Fibroblast of skin of scalp (primary cell): ENCODE data around the gene INPP4B.
"Not testable (repeated sequence)": the region's sequence is repeated elsewhere in the genome, so short reads cannot be mapped to it uniquely, and the experiment has no call there.

ENCODE experiments used
- DNase-seq: peaks from one replicate; pipeline ENCODE4 v3.0.0-alpha.2; 2013

Gene INPP4B

DNA sequence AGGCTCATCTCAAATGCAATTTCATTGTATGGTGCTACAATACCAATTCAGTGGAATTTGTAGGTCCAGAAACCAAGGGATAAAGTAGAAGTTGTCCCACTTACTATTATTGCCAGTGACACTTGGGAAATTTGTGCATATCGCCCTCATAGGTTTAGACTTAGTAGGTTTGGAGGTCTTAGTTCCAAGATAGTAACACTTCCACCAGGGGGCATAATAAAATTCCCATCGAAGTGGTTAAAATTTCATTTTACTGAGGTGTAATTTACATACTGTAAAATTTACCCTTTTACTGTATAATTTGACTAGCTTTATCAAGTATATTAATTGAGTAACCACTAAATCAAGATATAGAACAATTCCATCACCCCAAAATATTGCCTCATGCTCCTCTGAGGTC, 174.6 kb downstream of the INPP4B start:
- no peak for DNase-seq

DNA sequence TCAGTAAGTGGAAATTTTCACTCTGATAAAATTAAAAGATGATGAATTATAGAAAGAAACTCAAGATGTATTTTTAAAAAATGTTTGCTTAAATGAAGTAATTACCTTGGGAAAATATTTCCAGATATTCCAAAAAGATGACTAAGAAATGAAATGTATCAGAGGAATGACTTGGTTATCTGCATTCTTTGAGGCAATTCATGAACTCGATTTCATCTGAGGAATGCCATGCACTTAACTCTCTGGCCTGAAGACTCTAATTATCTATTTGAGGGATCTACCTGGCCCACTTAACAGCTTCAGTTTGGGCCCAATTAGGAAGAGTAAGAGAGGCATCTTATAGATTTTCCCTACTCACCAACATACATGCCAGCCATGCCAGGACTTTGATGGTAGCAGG, 182.3 kb downstream of the INPP4B start:
- peak; percentile 13 for DNase-seq

DNA sequence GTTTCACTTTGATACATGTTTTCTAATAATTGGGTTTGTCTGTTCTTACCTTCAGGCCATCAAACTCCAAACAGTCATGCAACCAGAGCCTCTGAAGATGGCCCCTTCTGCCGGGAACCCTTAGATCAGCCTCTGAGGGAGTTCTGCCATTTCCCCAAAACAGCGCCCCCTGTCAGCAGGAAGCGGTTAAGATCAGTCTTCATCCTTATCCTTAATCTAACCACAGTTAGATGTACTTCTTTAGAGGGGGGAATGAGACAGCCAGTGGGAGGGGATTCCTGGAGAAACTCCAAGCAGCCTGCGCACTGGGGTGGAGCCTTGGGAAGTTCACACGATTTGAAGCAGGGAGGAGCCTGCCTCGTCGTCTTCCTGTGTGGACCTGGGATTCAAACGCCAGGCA, 185.4 kb downstream of the INPP4B start:
- DNase-seq = no peak

DNA sequence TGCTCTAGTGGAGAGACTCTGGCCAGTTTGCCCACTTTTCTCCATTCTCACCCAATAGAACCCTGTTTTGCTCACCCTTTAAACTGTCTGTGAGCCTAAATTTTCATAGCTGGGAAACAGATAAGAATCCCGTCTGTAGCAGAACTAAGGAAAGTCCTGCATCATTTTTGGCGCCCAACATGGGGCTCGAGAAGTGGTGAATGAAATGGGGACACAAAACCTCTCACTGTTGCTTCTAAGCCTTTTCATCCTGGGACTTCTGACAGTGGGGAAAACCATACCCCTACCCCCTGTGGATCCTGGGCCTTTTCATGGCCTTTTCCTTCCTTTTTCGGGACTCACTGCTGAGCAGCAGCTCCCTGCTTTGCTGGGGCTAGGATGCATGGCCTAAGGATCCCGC, 189.9 kb downstream of the INPP4B start:
- DNase-seq = peak; percentile 29

DNA sequence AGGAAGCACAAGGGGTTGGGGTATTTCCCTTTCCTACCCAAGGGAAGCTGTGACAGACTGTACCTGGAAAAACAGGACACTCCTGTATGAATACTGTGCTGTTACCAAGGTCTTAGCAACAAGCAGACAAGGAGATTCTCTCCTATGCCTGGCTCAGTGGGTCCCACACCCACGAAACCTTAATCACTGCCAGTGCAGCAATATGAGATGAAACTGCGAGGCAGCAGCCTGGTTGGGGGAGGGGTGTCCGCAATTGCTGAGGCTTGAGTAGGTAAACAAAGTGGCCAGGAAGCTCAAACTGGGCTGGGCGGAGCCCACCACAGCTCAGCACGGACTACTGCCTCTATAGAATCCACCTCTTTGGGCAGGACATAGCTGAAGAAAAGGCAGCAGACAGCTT, 197.7 kb downstream of the INPP4B start:
- no peak for DNase-seq

DNA sequence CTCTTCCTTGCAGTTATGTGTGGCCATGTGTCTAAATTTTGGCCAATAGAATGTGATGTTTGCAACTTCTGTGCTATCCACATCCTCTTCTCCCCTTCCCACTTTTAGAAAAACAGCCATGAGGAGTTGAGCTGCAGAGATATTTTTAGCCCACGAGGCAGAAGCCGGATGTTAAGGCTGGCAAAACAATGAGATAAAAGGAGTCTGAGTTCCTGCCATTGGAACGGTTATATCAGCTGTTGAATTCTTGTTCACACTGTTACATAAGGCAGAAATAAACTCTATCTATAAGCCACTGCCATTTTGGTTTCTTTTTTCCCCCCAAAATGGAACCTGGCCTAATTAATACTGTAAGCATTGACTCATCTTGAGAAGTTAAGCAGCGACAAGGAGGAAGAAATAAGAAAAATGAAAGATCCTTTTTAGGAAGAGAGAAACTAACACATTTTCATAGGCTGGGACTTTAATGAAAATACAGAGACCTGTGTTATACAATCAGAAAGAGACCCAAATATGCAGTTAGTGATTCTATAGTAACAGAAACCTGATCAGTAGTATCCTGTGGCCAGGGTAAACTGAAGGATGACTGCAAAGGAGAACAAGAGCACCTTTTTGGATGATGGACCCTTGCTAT, 200.5 kb downstream of the INPP4B start:
- DNase-seq = no peak

DNA sequence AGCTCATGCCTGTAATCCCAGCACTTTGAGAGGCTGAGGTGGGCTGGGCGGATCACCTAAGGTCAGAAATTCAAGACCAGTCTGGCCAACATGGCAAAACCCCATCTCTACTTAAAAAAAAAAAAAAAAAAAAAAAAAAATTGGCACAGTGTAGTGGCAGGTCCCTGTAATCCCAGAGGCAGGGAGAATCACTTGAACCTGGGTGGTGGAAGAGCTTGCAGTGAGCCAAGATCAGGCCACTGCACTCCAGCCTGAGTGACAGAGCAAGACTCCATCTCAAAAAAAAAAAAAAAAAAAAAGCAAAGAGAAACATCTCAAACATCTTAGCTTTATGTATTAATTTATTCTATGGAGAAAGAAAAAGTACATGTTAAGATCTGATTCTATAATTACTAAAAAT, 201.5 kb downstream of the INPP4B start:
- not testable (repeated sequence) for DNase-seq

DNA sequence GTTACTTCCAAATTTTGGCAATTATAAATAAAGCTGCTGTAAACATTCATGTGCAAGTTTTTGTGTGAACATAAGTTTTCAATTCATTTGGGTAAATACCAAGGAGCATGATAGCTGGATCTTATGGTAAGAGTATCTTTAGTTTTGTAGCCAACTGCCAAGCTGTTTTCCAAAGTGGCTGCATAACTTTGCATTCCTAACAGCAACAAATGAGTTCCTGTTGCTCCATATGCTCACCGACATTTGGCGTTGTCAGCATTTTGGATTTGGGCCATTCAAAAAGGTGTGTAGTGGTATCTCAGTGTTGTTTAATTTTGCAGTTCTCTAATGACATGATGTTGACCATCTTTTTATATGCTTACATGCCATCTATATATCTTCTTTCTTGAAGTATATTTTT, 208.5 kb downstream of the INPP4B start:
- DNase-seq = no peak

DNA sequence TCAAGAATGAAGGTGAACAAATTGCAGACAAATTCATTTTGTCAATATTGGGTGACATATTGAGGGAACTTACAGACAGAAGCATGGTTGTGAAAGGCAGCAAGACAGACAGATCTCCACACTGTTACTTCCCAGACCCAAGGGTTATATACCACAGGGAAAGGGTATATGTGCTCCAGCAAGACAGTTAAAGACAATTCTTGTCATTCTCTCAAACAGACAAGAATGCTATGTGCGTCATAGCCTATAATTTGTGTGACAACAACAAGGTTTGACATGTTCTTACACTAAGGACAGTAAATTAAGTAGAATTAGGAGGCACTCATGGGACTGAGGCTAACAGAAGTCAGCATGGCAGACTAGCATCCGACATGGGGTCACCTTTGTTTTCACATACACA, 214.3 kb downstream of the INPP4B start:
- DNase-seq = no peak

DNA sequence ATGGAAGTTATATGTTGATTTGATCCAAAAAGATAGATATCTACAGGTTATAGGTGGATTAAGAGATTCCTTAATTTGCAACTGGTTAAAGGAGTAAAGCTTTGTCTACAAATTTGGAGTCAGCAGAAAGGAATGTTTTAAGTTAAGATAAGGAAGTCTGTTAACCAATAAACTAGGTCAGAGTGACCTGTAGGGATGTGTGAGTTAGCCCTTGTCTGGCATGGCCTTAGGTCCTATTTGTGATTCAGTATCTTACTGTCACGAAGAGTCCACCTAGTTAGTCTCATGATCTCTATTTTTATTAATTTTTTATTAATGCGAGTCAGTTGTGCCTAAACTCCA, 230.8 kb downstream of the INPP4B start:
- DNase-seq = peak; percentile 4

DNA sequence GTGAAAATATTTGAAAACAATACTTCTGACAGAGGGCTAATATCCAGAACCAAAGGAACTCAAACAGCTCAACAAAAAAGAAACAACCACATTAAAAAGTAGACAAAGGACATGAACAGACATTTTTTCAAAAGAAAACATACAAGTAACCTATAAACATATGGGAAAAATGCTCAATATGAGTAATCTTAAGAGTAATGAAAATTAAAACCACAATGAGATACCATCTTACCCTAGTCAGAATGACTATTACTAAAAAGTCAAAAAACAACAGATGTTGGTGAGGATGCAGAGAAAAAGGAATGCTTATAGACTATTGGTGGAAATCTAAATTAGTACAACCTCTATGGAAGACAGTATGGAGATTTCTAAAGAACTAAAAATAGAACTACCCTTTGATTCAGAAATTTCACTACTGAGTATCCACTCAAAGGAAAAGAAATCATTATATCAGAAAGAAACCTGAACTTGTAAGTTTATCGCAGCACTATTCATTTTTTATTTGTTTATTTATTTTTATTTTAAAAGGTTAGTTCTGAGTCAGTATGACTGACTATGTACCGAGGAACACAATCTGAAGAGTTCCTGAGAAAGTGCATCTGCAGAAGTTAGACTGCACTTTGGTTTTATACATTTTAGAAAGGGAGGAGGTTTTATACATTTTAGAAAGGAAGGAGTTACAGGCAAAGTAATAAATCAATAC, 231.3 kb downstream of the INPP4B start:
- peak; percentile 25 for DNase-seq

DNA sequence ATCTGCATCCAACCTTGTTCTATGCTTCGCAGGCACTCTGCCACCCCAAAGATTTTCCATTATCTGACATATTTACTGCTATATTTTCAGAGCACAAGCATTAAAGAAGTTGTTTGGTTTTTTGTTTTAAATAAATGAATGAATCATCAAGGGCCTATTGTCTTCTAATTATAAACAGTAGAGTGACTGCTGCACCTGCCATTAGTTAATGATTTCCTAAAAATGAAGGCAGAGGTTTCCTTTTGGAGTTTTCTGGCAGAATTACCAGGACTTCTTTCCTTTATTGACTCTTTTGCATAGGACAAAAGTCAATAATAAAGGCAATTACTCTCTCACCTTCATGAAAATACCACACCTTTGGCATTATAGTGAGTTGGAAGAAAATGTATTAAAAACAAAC, 238.1 kb downstream of the INPP4B start:
- no peak for DNase-seq

DNA sequence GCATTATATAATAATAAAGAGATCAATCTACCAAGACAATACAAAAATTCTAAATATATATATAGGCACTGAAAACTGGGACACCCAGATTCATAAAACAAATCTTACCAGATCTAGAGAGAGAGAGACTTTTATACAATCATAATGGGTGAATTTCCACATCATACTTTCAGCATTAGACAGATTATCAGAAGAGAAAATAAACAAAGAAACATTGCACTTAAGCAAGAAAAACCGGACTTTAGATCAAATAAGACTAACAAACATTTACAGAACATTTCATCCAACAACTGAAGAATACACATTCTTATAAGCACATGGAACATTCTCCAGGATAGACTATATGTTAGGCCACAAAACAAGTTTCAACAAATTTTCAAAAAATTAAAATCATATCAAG, 245.1 kb downstream of the INPP4B start:
- no peak for DNase-seq

DNA sequence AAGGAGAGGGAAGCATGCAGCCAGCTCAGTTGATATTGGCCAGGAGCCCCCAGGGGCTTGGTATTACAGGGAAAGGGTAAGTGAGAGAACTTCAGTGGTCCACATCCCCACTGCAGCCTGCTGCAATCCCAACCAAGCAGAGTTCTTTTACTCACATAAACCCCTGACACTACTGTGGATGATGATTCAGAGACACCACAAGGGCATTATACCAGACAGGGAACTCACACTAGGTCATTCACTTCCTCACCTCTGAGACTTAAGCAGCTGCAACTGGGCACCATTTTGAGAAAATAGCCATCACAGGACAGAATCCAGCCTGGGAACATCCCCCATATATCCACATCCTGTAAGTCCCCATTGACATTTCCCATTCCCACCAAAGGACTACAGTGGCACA, 248.0 kb downstream of the INPP4B start:
- DNase-seq = no peak

DNA sequence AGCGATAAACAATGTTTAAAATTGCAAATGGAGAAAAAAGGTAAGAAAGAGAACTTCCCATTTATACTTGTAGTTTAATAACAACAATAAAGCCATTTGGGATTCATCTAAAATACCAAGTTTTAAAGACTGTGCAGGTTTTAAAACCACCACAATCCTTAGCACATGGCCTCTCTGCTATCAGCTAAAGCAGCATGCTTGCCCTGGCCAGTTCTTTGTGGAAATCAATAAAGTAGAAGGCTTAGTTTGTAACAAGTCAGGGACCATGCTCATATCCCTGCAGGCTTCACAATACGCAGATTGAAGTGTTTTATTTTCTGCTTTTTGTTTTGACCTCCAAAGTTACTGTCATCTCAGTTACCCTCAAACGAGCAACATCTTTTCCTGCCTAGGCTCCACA, 249.5 kb downstream of the INPP4B start:
- no peak for DNase-seq

DNA sequence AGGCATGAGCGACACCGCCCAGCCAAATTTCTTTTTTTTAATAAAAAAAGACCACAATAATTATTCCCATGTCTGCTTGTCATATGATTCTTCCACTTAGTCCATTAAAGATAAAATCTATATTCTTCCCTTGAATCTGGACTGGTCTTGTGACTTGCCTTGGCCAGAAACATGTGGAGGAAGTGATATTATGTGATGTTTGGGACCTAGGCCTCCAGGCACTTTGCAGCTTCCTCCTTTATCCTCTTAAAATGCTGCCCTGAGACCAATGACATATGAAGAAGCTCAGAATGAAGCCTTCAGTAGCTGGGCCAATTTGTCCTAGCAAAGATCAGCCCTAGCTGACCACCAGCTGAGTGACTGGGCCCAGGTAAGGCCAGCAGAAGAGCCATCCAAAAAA, 250.0 kb downstream of the INPP4B start:
- DNase-seq = no peak

DNA sequence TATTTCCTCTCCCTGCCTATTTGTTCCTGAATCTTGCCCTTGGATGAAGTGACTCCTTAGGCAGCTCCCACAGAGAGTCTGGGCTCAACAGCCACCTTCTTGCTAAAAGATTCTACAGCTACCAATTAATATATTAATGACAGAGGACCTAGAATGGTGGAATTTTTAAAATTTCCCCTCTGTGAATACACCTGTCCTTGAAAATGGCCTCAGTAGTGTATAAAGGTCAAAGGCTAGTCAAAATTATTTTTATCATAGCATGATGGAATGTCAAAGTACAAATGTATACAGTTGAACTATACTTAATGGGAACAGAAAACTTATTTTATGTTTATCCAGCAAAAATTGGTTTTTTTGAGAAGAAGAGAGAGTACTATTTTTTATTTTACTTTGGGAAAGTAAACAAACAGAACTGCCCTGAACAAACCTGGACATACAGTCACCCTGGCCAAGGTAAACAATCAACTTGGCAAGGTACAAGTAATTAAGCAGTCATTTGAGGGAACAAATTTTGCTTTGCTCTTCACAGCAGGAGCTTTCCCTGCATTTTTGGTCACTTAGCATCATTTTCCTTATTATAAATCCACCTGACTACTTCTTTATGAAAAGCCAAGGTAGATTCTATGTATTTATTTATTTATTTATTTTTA, 250.8 kb downstream of the INPP4B start:
- no peak for DNase-seq

DNA sequence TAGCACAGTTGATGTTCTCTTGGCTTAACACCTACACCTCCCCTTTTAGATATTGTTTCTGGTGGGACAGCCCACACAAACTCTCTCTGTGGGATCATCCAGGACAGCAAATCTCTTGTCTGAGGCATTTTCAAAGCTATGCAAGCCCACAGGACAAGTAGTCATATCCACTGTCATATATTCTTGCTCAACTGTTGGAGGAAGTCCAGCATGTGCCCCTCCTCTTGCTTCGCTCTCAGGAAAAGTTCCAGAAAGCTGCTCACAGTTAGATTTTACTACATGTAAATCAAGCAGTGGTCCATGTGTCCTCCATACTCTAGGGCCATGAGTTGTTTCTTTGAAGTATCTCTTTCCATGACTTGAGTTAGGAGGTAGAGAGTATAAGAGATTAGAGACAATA, 260.7 kb downstream of the INPP4B start:
- DNase-seq = peak; percentile 8

DNA sequence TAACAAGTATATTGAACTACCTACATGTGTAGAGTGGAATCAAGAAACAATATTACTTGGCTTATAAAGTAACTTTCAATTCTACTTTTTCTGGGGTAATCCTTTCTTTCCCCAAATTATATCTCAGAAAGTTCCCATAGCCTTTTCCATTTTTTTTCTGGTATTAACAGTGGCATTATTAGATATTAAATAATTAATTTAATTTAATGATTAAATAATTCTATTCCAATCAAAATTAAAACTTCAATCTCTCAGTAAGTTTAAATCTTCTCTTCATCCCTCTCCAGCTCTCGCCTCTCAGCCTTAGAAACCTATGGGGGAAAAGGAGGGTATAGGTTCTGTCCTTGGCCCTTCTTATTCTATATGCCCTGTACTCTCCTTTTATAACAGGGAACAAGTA, 262.4 kb downstream of the INPP4B start:
- DNase-seq = no peak

DNA sequence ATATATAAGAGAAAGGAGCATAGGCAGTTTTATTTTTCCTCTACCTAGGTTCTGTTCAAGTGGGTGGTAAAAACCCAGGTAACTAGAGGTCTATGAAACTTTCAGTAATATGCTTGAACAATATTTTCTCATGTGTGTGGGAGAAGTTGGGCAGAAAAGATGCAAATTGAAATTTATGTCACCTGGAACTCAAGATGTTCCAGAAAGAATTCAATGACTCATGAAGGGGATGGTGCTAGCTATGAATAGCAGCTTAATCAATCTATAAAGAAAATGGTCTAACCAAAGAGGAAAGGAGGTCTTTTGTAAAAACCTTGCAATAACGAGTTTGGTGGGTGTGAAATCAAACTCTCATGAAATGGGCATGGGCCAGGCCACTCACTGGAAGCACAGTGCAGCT, 263.8 kb downstream of the INPP4B start:
- no peak for DNase-seq

DNA sequence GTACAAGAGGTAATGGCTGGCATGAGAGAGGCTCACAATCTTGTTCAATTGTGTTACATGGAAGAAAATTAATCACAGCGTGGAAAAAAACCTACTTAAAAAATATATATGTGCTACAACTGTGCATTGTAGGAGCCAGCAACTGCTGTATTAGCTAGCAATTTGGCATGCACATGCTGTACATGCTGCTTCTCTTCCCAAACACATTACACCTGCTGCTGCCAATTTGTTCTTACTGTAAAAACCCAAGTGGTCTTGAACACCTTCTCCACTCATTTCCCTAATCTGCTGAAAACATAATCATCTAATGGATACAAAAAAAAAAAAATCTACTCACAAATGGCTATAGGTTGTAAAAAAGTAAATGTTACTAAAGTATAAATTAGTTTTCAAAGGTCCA, 264.2 kb downstream of the INPP4B start:
- DNase-seq = no peak

DNA sequence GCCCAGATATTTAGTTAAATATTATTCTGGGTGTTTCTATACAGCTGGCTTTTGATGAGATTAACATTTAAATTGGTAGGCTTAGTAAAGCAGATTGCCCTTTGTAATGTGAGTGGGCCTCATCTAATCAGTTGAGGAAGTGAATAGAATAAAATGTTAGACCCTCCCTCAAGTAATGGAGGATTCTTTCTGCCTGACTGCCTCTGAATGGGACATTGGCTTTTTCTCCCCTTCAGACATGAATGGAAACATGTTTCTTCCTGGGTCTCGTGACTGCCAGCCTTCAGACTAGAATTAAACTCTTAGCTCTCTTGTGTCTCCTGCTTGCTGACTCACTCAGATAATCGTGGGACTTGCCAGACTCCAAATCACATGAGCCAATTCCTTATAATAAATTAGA, 266.7 kb downstream of the INPP4B start:
- DNase-seq = no peak

DNA sequence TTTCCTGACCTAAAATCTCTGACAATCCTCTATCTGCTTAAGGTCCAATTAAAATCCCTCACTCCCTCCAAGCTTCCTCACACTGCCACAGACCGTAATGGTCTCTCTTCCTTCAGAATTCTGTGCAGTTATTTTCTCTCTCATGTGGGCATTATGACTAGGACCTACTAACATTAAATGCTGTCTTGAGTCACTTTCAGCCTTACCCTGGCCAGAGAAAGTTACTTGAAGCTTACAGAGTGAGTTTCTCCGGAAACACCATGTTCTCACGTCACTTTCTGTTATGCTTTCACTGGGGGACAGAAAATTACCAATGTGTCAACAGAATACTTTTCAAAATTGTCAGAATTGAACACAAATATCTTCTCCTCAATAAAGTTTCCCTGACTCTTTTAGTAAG, 271.8 kb downstream of the INPP4B start:
- no peak for DNase-seq

DNA sequence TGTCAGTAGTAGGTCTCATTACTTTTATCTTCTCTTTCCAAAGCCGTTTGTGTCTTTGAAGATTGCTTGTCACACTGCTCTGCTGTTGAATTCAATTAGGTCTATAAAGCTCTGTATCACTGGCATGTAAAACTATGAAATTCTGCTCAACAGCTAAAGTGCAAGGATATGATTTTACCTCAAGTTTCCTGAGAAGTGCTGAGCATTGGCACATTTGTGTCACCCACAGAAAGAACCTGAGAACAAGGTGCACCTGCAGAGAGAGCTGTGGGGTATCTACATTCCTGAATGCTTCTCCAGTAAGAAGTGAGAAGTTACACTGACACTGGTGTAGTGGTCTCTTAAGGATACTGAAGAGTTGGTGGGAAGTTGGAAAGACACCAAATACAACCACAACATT, 274.0 kb downstream of the INPP4B start:
- DNase-seq = no peak
